ENCODE results near the gene ACER2. TPM values are rescaled to one million over a fixed set of nuclear protein-coding genes. Genes with fewer than 3 reads are reported as not detected.

The ACER2 gene
- total RNA-seq, 1 donor, result 2.2 TPM

DNA sequence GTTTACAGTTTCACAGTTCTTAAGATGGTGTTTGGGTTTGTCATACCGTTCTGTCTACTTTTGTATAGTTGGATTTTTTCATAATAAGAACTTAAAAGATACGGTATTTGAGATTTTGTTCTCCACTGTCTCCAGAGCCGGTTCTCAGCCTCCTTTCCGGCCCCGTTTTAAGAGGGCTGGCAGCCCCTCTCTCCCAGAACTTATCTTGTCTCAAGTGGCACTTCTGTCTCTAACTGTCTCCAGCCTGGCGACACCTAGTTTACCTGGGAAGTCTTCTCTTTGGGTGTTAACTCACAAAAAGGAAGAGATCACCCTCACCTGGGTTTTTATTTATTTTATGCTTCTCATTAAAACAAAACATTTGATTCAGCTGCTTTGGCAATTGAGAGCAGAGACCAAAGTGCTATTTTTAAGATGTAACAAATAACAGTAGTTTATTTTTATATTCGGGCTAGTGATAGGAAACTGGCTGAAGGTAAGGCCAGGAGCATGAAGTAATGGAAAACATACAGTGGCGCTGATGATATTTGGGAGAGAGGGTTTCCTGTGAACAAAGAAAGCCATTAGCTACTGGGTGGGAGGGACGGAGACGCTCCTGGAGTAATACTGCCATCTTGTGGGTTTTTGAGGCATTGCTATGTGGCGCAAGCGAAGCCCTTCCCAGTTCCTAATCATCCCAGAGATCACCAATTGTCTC, 48.3 kb downstream of the ACER2 start:
- peak; percentile 97 for DNase-seq (ENCODE audit: insufficient read length, low spot score, missing footprints)
- H3K4me3 ChIP-seq (ENCODE audit: insufficient read depth, low read length), result peak overlapping the region; percentile 53

DNA sequence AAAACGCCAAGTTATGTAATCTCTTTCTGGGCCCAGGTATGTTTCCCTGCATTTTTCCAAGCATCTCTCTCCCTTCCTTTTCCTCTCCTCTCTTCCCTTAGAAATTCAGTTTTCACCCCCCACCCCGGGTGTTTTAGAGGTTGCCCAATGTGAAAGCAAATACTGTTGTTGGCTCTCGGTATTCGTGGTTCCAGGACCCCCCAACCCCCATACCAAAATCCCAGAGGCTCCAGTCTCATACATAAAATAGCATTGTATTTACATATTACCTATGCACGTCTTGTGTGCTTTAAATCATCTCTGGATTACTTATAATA, 48.8 kb downstream of the ACER2 start:
- Histone ChIP-seq H3K79me2 (ENCODE audit: insufficient read depth, low read length) (no peaks in the 10 kb centered on the region), H2AFZ (ENCODE audit: low read length) (peak overlapping the region; percentile 81), H3K4me1 (ENCODE audit: insufficient read depth, low read length) (peaks cover 10% of the 10 kb centered on the region), H3K4me3 (ENCODE audit: insufficient read depth, low read length) (peak overlapping the region; percentile 53), H3K9me3 (ENCODE audit: low read depth, low read length) (no peaks in the 10 kb centered on the region), H3K27me3 (ENCODE audit: insufficient read depth, low read length) (no peaks in the 10 kb centered on the region), H4K20me1 (ENCODE audit: insufficient read depth, low read length) (no peaks in the 10 kb centered on the region), H3K36me3 (ENCODE audit: insufficient read depth, low read length) (no peaks in the 10 kb centered on the region), H3K27ac (ENCODE audit: low read depth, low read length) (no peak overlapping the region), H3K4me2 (ENCODE audit: insufficient read depth, low read length) (peak overlapping the region; percentile 82)
- TF ChIP-seq, protein P1, sequence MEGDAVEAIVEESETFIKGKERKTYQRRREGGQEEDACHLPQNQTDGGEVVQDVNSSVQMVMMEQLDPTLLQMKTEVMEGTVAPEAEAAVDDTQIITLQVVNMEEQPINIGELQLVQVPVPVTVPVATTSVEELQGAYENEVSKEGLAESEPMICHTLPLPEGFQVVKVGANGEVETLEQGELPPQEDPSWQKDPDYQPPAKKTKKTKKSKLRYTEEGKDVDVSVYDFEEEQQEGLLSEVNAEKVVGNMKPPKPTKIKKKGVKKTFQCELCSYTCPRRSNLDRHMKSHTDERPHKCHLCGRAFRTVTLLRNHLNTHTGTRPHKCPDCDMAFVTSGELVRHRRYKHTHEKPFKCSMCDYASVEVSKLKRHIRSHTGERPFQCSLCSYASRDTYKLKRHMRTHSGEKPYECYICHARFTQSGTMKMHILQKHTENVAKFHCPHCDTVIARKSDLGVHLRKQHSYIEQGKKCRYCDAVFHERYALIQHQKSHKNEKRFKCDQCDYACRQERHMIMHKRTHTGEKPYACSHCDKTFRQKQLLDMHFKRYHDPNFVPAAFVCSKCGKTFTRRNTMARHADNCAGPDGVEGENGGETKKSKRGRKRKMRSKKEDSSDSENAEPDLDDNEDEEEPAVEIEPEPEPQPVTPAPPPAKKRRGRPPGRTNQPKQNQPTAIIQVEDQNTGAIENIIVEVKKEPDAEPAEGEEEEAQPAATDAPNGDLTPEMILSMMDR (IDR thresholded peaks at IDR 0.05; ENCODE audit: extremely low read depth, low read depth, low read length), result no peak
- DNase-seq (ENCODE audit: insufficient read length, low spot score, missing footprints), result no peak

More for the DNA sequence above, 48.3 kb downstream of the ACER2 start:
- Histone ChIP-seq H3K4me2 (ENCODE audit: insufficient read depth, low read length) (peak overlapping the region; percentile 82), H3K36me3 (ENCODE audit: insufficient read depth, low read length) (no peaks in the 10 kb centered on the region), H3K9me3 (ENCODE audit: low read depth, low read length) (no peaks in the 10 kb centered on the region), H3K4me1 (ENCODE audit: insufficient read depth, low read length) (peaks cover 10% of the 10 kb centered on the region), H4K20me1 (ENCODE audit: insufficient read depth, low read length) (no peaks in the 10 kb centered on the region), H3K27ac (ENCODE audit: low read depth, low read length) (no peak overlapping the region), H2AFZ (ENCODE audit: low read length) (peak overlapping the region; percentile 88), H3K27me3 (ENCODE audit: insufficient read depth, low read length) (no peaks in the 10 kb centered on the region), H3K79me2 (ENCODE audit: insufficient read depth, low read length) (no peaks in the 10 kb centered on the region)
- TF ChIP-seq, protein P1 (IDR thresholded peaks at IDR 0.05; ENCODE audit: extremely low read depth, low read depth, low read length), result peak; percentile 98

DNA sequence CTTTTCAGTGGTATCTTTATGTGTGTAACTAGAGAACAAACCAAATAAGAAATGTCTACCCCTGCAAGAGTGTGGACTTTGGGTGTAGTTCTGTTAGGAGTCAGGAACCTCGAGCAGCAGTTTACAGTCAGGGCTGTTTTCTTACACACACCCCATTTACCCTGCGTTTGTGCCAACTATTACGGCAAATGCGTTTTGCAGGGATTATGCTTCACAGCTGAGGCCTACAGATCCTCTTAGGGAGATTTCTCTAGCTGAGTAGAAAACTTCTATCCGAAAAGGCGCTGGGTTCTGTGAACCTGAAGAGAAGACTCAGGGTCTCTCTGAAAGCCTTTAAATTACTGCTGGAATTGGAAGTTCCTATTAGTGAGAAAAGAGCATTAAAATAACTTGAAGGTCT, 51.4 kb downstream of the ACER2 start:
- H3K9me3 ChIP-seq (ENCODE audit: low read depth, low read length), result no peaks in the 10 kb centered on the region
- H3K4me2 ChIP-seq (ENCODE audit: insufficient read depth, low read length), result no peak overlapping the region
- H3K27me3 ChIP-seq (ENCODE audit: insufficient read depth, low read length), result no peaks in the 10 kb centered on the region
- no peak overlapping the region for H3K4me3 ChIP-seq (ENCODE audit: insufficient read depth, low read length)
- TF ChIP-seq, protein P1 (IDR thresholded peaks at IDR 0.05; ENCODE audit: extremely low read depth, low read depth, low read length), result no peak
- no peaks in the 10 kb centered on the region for H3K36me3 ChIP-seq (ENCODE audit: insufficient read depth, low read length)
- H4K20me1 ChIP-seq (ENCODE audit: insufficient read depth, low read length), result no peaks in the 10 kb centered on the region
- DNase-seq (ENCODE audit: insufficient read length, low spot score, missing footprints), result no peak
- peaks cover 17% of the 10 kb centered on the region for H3K4me1 ChIP-seq (ENCODE audit: insufficient read depth, low read length)
- no peaks in the 10 kb centered on the region for H3K79me2 ChIP-seq (ENCODE audit: insufficient read depth, low read length)
- no peak overlapping the region for H3K27ac ChIP-seq (ENCODE audit: low read depth, low read length)
- H2AFZ ChIP-seq (ENCODE audit: low read length), result peak overlapping the region; percentile 1

DNA sequence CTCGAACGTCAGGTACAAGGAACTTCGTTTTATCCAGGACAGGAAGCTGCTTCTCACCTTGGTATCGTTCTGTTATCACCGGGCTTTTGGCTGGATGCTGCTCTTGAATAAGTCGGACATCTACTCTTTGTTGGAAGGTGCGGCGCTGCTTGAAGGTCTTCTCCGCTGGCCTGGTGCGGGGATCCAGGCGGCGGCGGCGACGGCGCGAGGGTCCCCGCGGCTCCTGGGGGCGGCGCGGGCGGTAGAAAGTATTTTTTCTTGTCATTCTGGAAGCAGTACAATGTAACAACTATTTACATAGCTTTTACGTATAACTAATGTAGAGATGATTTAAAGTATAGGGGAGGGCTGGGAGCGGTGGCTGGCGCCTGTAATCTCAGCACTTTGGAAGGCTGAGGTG, 52.3 kb downstream of the ACER2 start:
- Histone ChIP-seq H2AFZ (ENCODE audit: low read length) (no peak overlapping the region), H3K36me3 (ENCODE audit: insufficient read depth, low read length) (no peaks in the 10 kb centered on the region), H3K4me1 (ENCODE audit: insufficient read depth, low read length) (peaks cover 17% of the 10 kb centered on the region), H4K20me1 (ENCODE audit: insufficient read depth, low read length) (no peaks in the 10 kb centered on the region), H3K4me2 (ENCODE audit: insufficient read depth, low read length) (no peak overlapping the region), H3K27ac (ENCODE audit: low read depth, low read length) (no peak overlapping the region), H3K9me3 (ENCODE audit: low read depth, low read length) (no peaks in the 10 kb centered on the region), H3K79me2 (ENCODE audit: insufficient read depth, low read length) (no peaks in the 10 kb centered on the region), H3K27me3 (ENCODE audit: insufficient read depth, low read length) (no peaks in the 10 kb centered on the region), H3K4me3 (ENCODE audit: insufficient read depth, low read length) (no peak overlapping the region)
- TF ChIP-seq, protein P1 (IDR thresholded peaks at IDR 0.05; ENCODE audit: extremely low read depth, low read depth, low read length), result no peak
- no peak for DNase-seq (ENCODE audit: insufficient read length, low spot score, missing footprints)
